PC-3 (cell line): Measurements from ENCODE around the gene ID1.

ENCODE experiments used
- EZH2 ChIP-seq: fragments of 300-600 bp; sonication (generic); IDR thresholded peaks from one replicate; pipeline ENCODE4 v1.6.1; 2017; ENCODE audit warnings: antibody characterized with exemption, mild to moderate bottlenecking, low read length; ENCODE audit not compliant: unreplicated experiment
- EZH2phosphoT487 ChIP-seq: fragments of 300-600 bp; sonication (generic); IDR thresholded peaks from 2 replicates; pipeline ENCODE4 v1.6.1; 2018; ENCODE audit warnings: mild to moderate bottlenecking, antibody characterized with exemption, low read length, borderline replicate concordance
- TF ChIP-seq, protein P1 (sequence below): fragments of 300-600 bp; sonication (generic); conservative IDR thresholded peaks from 2 replicates; pipeline ENCODE4 v1.5.1; 2017; ENCODE audit warnings: antibody characterized with exemption, low read depth, mild to moderate bottlenecking, low read length

DNA sequence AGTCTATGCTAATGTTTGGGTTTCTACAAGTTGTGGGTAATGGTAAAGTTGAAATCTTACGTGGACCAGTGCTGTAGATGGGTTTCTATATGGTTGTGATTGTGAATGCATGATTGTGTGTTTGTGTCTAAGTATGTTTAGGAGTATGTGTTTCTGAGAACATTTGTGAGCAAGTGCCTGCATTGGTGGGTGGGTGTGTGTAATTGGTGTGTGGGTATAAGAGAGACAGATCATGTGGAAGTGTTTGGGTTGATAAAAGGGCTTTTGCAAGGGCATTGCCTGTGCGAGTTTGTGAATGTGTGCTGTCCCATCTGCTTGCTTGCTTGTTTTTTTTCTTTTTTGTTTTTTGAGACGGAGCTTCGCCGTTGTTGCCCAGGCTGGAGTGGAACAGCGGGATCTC lies 25.8 kb upstream of the ID1 start:
- TF ChIP-seq, protein P1, sequence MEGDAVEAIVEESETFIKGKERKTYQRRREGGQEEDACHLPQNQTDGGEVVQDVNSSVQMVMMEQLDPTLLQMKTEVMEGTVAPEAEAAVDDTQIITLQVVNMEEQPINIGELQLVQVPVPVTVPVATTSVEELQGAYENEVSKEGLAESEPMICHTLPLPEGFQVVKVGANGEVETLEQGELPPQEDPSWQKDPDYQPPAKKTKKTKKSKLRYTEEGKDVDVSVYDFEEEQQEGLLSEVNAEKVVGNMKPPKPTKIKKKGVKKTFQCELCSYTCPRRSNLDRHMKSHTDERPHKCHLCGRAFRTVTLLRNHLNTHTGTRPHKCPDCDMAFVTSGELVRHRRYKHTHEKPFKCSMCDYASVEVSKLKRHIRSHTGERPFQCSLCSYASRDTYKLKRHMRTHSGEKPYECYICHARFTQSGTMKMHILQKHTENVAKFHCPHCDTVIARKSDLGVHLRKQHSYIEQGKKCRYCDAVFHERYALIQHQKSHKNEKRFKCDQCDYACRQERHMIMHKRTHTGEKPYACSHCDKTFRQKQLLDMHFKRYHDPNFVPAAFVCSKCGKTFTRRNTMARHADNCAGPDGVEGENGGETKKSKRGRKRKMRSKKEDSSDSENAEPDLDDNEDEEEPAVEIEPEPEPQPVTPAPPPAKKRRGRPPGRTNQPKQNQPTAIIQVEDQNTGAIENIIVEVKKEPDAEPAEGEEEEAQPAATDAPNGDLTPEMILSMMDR, result no peak
- no peak for TF ChIP-seq EZH2phosphoT487
- no peak for TF ChIP-seq EZH2
